Upper lobe of right lung (tissue), 1 donor: ENCODE data around the gene SLC39A11. TPM values are rescaled to one million over a fixed set of nuclear protein-coding genes. Genes with fewer than 3 reads are reported as not detected.

Source experiments
- ATAC-seq: fragments of 200-7000 bp; cut with Tn5 transposase; one replicate; pipeline ENCODE4 v1.9.1; 2020; ENCODE audit warnings: mild to moderate bottlenecking, moderate library complexity
- DNase-seq: peaks from one replicate; pipeline ENCODE4 v3.0.0-alpha.2; 2020
- H3K27ac ChIP-seq: fragments of 200-600 bp; one replicate; pipeline ENCODE4 v1.8.0; 2022
- H3K27me3 ChIP-seq: fragments of 200-600 bp; one replicate; pipeline ENCODE4 v1.8.0; 2022; ENCODE audit warnings: mild to moderate bottlenecking
- H3K36me3 ChIP-seq: fragments of 200-600 bp; one replicate; pipeline ENCODE4 v1.8.0; 2022
- H3K4me1 ChIP-seq: fragments of 200-600 bp; one replicate; pipeline ENCODE4 v1.8.0; 2022
- H3K4me3 ChIP-seq: fragments of 200-600 bp; one replicate; pipeline ENCODE4 v1.8.0; 2022; ENCODE audit warnings: mild to moderate bottlenecking
- H3K9me3 ChIP-seq: fragments of 200-600 bp; one replicate; pipeline ENCODE4 v1.8.0; 2022
- CTCF ChIP-seq: fragments of 200-600 bp; IDR thresholded peaks from one replicate; pipeline ENCODE4 v1.8.0; 2022; ENCODE audit warnings: antibody characterized with exemption
- intact Hi-C: fragments of 100-400 bp; cut with DNase I; formaldehyde crosslinking; loops from one replicate; pipeline ENCODE4 v1.11.0; 2022
- total RNA-seq: library from RNA; stranded (reverse); fragmentation: NEBNext Ultra II Directional; extraction: Animal tissue kit (Norgen Biotek cat#: 25700); gene quantifications from one replicate; pipeline ENCODE4 v1.2.1, GENCODE V29; 2021
- donor health status: DM: no; HTN: yes; CAD: no; lungs with severe emphysema.

The SLC39A11 gene
- total RNA-seq, 1 donor from 2014 or later: 33.7 TPM

GRCh38 chr17:72930031-72930430 is 162.5 kb downstream of the SLC39A11 start:
- no peaks in the 10 kb centered on the region for H3K36me3 ChIP-seq
- no peak overlapping the region for H3K4me3 ChIP-seq
- intact Hi-C loops: no loop called here
- H3K4me1 ChIP-seq: no peaks in the 10 kb centered on the region
- ATAC-seq: no peak
- no peak overlapping the region for H3K27ac ChIP-seq
- H3K27me3 ChIP-seq: no peaks in the 10 kb centered on the region
- no peak for TF ChIP-seq CTCF
- DNase-seq: no peak
- no peaks in the 10 kb centered on the region for H3K9me3 ChIP-seq

- ATAC-seq: no peak
Observed at GRCh38 chr17:72928454-72929136, 163.9 kb downstream of the SLC39A11 start.

GRCh38 chr17:72927760-72928159 is 164.7 kb downstream of the SLC39A11 start:
- no peaks in the 10 kb centered on the region for H3K36me3 ChIP-seq
- no peaks in the 10 kb centered on the region for H3K4me1 ChIP-seq
- no peaks in the 10 kb centered on the region for H3K27me3 ChIP-seq
- intact Hi-C loops: no loop called here
- ATAC-seq (no peak), DNase-seq (no peak)
- TF ChIP-seq CTCF: no peak
- no peak overlapping the region for H3K27ac ChIP-seq
- H3K4me3 ChIP-seq: no peak overlapping the region
- no peaks in the 10 kb centered on the region for H3K9me3 ChIP-seq

More at GRCh38 chr17:72928454-72929136, 163.9 kb downstream of the SLC39A11 start:
- DNase-seq: no peak
- Histone ChIP-seq H3K4me3 (no peak overlapping the region), H3K9me3 (no peaks in the 10 kb centered on the region), H3K27ac (no peak overlapping the region), H3K36me3 (no peaks in the 10 kb centered on the region), H3K27me3 (no peaks in the 10 kb centered on the region), H3K4me1 (no peaks in the 10 kb centered on the region)
- intact Hi-C loops: no loop called here
- no peak for TF ChIP-seq CTCF

GRCh38 chr17:72927146-72927545 is 165.3 kb downstream of the SLC39A11 start:
- Histone ChIP-seq H3K36me3 (no peaks in the 10 kb centered on the region), H3K27me3 (no peaks in the 10 kb centered on the region), H3K4me3 (no peak overlapping the region), H3K27ac (no peak overlapping the region), H3K4me1 (no peaks in the 10 kb centered on the region), H3K9me3 (no peaks in the 10 kb centered on the region)
- intact Hi-C loops: no loop called here
- no peak for ATAC-seq
- DNase-seq: no peak
- no peak for TF ChIP-seq CTCF

GRCh38 chr17:72926171-72926570 is 166.3 kb downstream of the SLC39A11 start:
- Histone ChIP-seq H3K9me3 (no peaks in the 10 kb centered on the region), H3K27ac (no peak overlapping the region), H3K36me3 (no peaks in the 10 kb centered on the region), H3K4me3 (no peak overlapping the region), H3K27me3 (no peaks in the 10 kb centered on the region), H3K4me1 (no peaks in the 10 kb centered on the region)
- no peak for TF ChIP-seq CTCF
- no peak for DNase-seq
- intact Hi-C loops: no loop called here
- no peak for ATAC-seq

- intact Hi-C loops: no loop called here
- no peak overlapping the region for H3K4me3 ChIP-seq
- ATAC-seq (no peak), DNase-seq (no peak)
- H3K4me1 ChIP-seq: no peaks in the 10 kb centered on the region
- H3K27ac ChIP-seq: no peak overlapping the region
- no peaks in the 10 kb centered on the region for H3K27me3 ChIP-seq
- TF ChIP-seq CTCF: no peak
- H3K36me3 ChIP-seq: no peaks in the 10 kb centered on the region
- no peaks in the 10 kb centered on the region for H3K9me3 ChIP-seq
Observed at GRCh38 chr17:72924196-72924595, 168.3 kb downstream of the SLC39A11 start.
